NB4 (cell line): ENCODE results near the gene CROCC2.

Source experiments
- MYC ChIP-seq: IDR thresholded peaks from 2 replicates; pipeline ENCODE4 v1.6.1; 2011; ENCODE audit warnings: low read depth, low read length
- TF ChIP-seq, protein P1 (sequence below): IDR thresholded peaks from one replicate; pipeline ENCODE4 v1.5.1; 2012; ENCODE audit warnings: low read depth, low read length

GRCh38 chr2:240881913-240882312 is 24.2 kb upstream of the CROCC2 start:
- TF ChIP-seq MYC = no peak
- TF ChIP-seq, protein P1, sequence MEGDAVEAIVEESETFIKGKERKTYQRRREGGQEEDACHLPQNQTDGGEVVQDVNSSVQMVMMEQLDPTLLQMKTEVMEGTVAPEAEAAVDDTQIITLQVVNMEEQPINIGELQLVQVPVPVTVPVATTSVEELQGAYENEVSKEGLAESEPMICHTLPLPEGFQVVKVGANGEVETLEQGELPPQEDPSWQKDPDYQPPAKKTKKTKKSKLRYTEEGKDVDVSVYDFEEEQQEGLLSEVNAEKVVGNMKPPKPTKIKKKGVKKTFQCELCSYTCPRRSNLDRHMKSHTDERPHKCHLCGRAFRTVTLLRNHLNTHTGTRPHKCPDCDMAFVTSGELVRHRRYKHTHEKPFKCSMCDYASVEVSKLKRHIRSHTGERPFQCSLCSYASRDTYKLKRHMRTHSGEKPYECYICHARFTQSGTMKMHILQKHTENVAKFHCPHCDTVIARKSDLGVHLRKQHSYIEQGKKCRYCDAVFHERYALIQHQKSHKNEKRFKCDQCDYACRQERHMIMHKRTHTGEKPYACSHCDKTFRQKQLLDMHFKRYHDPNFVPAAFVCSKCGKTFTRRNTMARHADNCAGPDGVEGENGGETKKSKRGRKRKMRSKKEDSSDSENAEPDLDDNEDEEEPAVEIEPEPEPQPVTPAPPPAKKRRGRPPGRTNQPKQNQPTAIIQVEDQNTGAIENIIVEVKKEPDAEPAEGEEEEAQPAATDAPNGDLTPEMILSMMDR = no peak
